HUES48 (cell line): Measurements from ENCODE around the gene ST7.

ENCODE experiments used
- H3K27ac ChIP-seq: one replicate; pipeline ENCODE4 v1.7.0; 2013; ENCODE audit warnings: low read depth, low read length, inconsistent platforms
- H3K27me3 ChIP-seq: 2 replicates; pipeline ENCODE4 v1.6.1; 2013; ENCODE audit warnings: mild to moderate bottlenecking, low read length; ENCODE audit not compliant: control insufficient read depth, insufficient read depth
- H3K36me3 ChIP-seq: 2 replicates; pipeline ENCODE4 v1.6.1; 2013; ENCODE audit warnings: low read length; ENCODE audit not compliant: control insufficient read depth, insufficient read depth
- H3K4me1 ChIP-seq: 2 replicates; pipeline ENCODE4 v1.6.1; 2013; ENCODE audit warnings: mild to moderate bottlenecking, low read length; ENCODE audit not compliant: control insufficient read depth, insufficient read depth
- H3K4me3 ChIP-seq: 2 replicates; pipeline ENCODE4 v1.5.1; 2013; ENCODE audit warnings: mild to moderate bottlenecking, low read depth, low read length
- H3K9ac ChIP-seq: 2 replicates; pipeline ENCODE4 v1.6.1; 2013; ENCODE audit warnings: mild to moderate bottlenecking, low read depth, low read length, moderate library complexity
- H3K9me3 ChIP-seq: 2 replicates; pipeline ENCODE4 v1.6.1; 2013; ENCODE audit warnings: low read length; ENCODE audit not compliant: control insufficient read depth, insufficient read depth

The ST7 gene

GRCh38 chr7:117211614-117212013 is 258.3 kb downstream of the ST7 start:
- Histone ChIP-seq H3K9me3 (no peaks in the 10 kb centered on the region), H3K9ac (no peak overlapping the region), H3K27ac (no peak overlapping the region), H3K36me3 (0 out of 2 replicates have a peak, but pooled peaks cover 7% of the 10 kb centered on the region), H3K4me1 (0 out of 2 replicates have a peak, but pooled peaks cover 3% of the 10 kb centered on the region), H3K27me3 (no peaks in the 10 kb centered on the region), H3K4me3 (no peak overlapping the region)

GRCh38 chr7:117212969-117213877 is 259.9 kb downstream of the ST7 start:
- Histone ChIP-seq H3K9me3 (no peaks in the 10 kb centered on the region), H3K36me3 (0 out of 2 replicates have a peak, but pooled peaks cover 7% of the 10 kb centered on the region)

GRCh38 chr7:117216010-117216409 is 262.7 kb downstream of the ST7 start:
- Histone ChIP-seq H3K4me3 (no peak overlapping the region), H3K9ac (no peak overlapping the region), H3K9me3 (no peaks in the 10 kb centered on the region), H3K36me3 (no peaks in the 10 kb centered on the region), H3K4me1 (no peaks in the 10 kb centered on the region), H3K27ac (no peak overlapping the region), H3K27me3 (no peaks in the 10 kb centered on the region)

More at GRCh38 chr7:117212969-117213877, 259.9 kb downstream of the ST7 start:
- Histone ChIP-seq H3K27ac (no peak overlapping the region), H3K27me3 (no peaks in the 10 kb centered on the region), H3K4me1 (0 out of 2 replicates have a peak, but pooled peaks cover 3% of the 10 kb centered on the region), H3K9ac (no peak overlapping the region), H3K4me3 (no peak overlapping the region)

GRCh38 chr7:117216436-117217069 is 263.3 kb downstream of the ST7 start:
- Histone ChIP-seq H3K4me3 (no peak overlapping the region), H3K9ac (no peak overlapping the region), H3K27ac (no peak overlapping the region), H3K4me1 (no peaks in the 10 kb centered on the region), H3K27me3 (no peaks in the 10 kb centered on the region), H3K9me3 (no peaks in the 10 kb centered on the region), H3K36me3 (no peaks in the 10 kb centered on the region)

GRCh38 chr7:117217106-117218035 is 264.1 kb downstream of the ST7 start:
- no peaks in the 10 kb centered on the region for H3K27me3 ChIP-seq
- no peak overlapping the region for H3K9ac ChIP-seq
- H3K4me1 ChIP-seq: no peaks in the 10 kb centered on the region
- no peak overlapping the region for H3K27ac ChIP-seq
- no peaks in the 10 kb centered on the region for H3K36me3 ChIP-seq
- H3K9me3 ChIP-seq: no peaks in the 10 kb centered on the region
- no peak overlapping the region for H3K4me3 ChIP-seq

- H3K4me1 ChIP-seq: no peaks in the 10 kb centered on the region
- H3K9me3 ChIP-seq: no peaks in the 10 kb centered on the region
- no peaks in the 10 kb centered on the region for H3K36me3 ChIP-seq
- no peak overlapping the region for H3K27ac ChIP-seq
- H3K9ac ChIP-seq: no peak overlapping the region
- H3K4me3 ChIP-seq: no peak overlapping the region
- H3K27me3 ChIP-seq: no peaks in the 10 kb centered on the region
Observed at GRCh38 chr7:117218700-117219099, 265.4 kb downstream of the ST7 start.

- H3K9ac ChIP-seq: no peak overlapping the region
- no peaks in the 10 kb centered on the region for H3K36me3 ChIP-seq
- H3K9me3 ChIP-seq: no peaks in the 10 kb centered on the region
- no peak overlapping the region for H3K4me3 ChIP-seq
- no peaks in the 10 kb centered on the region for H3K27me3 ChIP-seq
- H3K27ac ChIP-seq: no peak overlapping the region
- H3K4me1 ChIP-seq: no peaks in the 10 kb centered on the region
Observed at GRCh38 chr7:117219485-117219884, 266.2 kb downstream of the ST7 start.

GRCh38 chr7:117220836-117221235 is 267.5 kb downstream of the ST7 start:
- no peak overlapping the region for H3K27ac ChIP-seq
- no peaks in the 10 kb centered on the region for H3K36me3 ChIP-seq
- H3K9me3 ChIP-seq: no peaks in the 10 kb centered on the region
- H3K9ac ChIP-seq: no peak overlapping the region
- H3K27me3 ChIP-seq: no peaks in the 10 kb centered on the region
- H3K4me1 ChIP-seq: peaks cover under 1% of the 10 kb centered on the region; the same call in 1 of the 2 replicates
- no peak overlapping the region for H3K4me3 ChIP-seq

GRCh38 chr7:117225536-117225935 is 272.2 kb downstream of the ST7 start:
- Histone ChIP-seq H3K27me3 (no peaks in the 10 kb centered on the region), H3K9me3 (no peaks in the 10 kb centered on the region), H3K27ac (no peak overlapping the region), H3K9ac (no peak overlapping the region), H3K4me3 (no peak overlapping the region), H3K36me3 (no peaks in the 10 kb centered on the region), H3K4me1 (peaks cover 5% of the 10 kb centered on the region; the same call in 1 of the 2 replicates)

- Histone ChIP-seq H3K4me3 (no peak overlapping the region), H3K9ac (no peak overlapping the region), H3K4me1 (peaks cover 5% of the 10 kb centered on the region; the same call in 1 of the 2 replicates), H3K36me3 (no peaks in the 10 kb centered on the region), H3K27me3 (no peaks in the 10 kb centered on the region), H3K27ac (no peak overlapping the region), H3K9me3 (no peaks in the 10 kb centered on the region)
Observed at GRCh38 chr7:117227091-117227490, 273.8 kb downstream of the ST7 start.
